Body of pancreas (tissue), 4 donors: ENCODE measurements around the gene DLG2.

ENCODE experiments used
- CTCF ChIP-seq, 7 experiments: fragments of 450-650 bp in 4 of 7; fragments of 200-600 bp in 3 of 7; sonication (generic) in 3 of 7; IDR thresholded peaks; one replicate each; pipeline ENCODE4 v1.5.1; 2016 to 2019; ENCODE audit warnings: antibody characterized with exemption in 7 of 7
- POLR2A ChIP-seq, 3 donors: fragments of 450-650 bp; IDR thresholded peaks; one replicate each; pipeline ENCODE4 v1.6.1; 2016; ENCODE audit warnings: antibody characterized with exemption in 3 of 3, mild to moderate bottlenecking in 2 of 3

GRCh38 chr11:83628622-83629355 lies 1998.4 kb downstream of the DLG2 start:
- no peak for TF ChIP-seq CTCF (IDR thresholded peaks at IDR 0.05)
- TF ChIP-seq POLR2A (IDR thresholded peaks at IDR 0.05): no peak
